DND-41 (cell line): Measurements from ENCODE around the gene ZNF391.

Experiments used
- ATAC-seq: fragments of 200-7000 bp; cut with Tn5 transposase; 3 replicates; pipeline ENCODE4 v1.9.1; 2021; ENCODE audit warnings: low read depth; ENCODE audit not compliant: insufficient read depth
- DNase-seq: peaks from one replicate; pipeline ENCODE4 v3.0.0-alpha.2; 2020
- H2AFZ ChIP-seq: 2 replicates; pipeline ENCODE4 v1.6.0; 2012; ENCODE audit warnings: low read depth, low read length
- H3K27ac ChIP-seq: 2 replicates; pipeline ENCODE4 v1.5.1; 2012; ENCODE audit warnings: low read length, inconsistent platforms
- H3K27me3 ChIP-seq: fragments of 200-600 bp; sonication (generic); 2 replicates; pipeline ENCODE4 v1.6.0; 2012; ENCODE audit warnings: low read length, mild to moderate bottlenecking, inconsistent platforms; ENCODE audit not compliant: insufficient read depth, poor library complexity
- H3K36me3 ChIP-seq: 2 replicates; pipeline ENCODE4 v1.5.1; 2012; ENCODE audit warnings: low read length, inconsistent platforms; ENCODE audit not compliant: insufficient read depth
- H3K4me1 ChIP-seq: 2 replicates; pipeline ENCODE4 v1.5.1; 2012; ENCODE audit warnings: mild to moderate bottlenecking, low read length; ENCODE audit not compliant: insufficient read depth
- H3K4me2 ChIP-seq: 2 replicates; pipeline ENCODE4 v1.6.0; 2012; ENCODE audit warnings: mild to moderate bottlenecking, moderate library complexity, low read length, inconsistent platforms; ENCODE audit not compliant: insufficient read depth
- H3K4me3 ChIP-seq, 2 experiments: fragments of 200-600 bp in 1 of 2; shearing (Covaris generic) in 1 of 2; 2 replicates each; pipeline ENCODE4 v1.5.1; 2012 to 2016; ENCODE audit warnings: inconsistent platforms in 2 of 2, low read length in 2 of 2, mild to moderate bottlenecking in 2 of 2, low read depth in 1 of 2, moderate library complexity in 1 of 2
- H3K79me2 ChIP-seq: 2 replicates; pipeline ENCODE4 v1.6.0; 2012; ENCODE audit warnings: low read length, inconsistent platforms; ENCODE audit not compliant: insufficient read depth
- H3K9ac ChIP-seq: 2 replicates; pipeline ENCODE4 v1.6.0; 2012; ENCODE audit warnings: low read depth, mild to moderate bottlenecking, inconsistent platforms, low read length, moderate library complexity
- H3K9me3 ChIP-seq: 2 replicates; pipeline ENCODE4 v1.5.1; 2012; ENCODE audit warnings: low read length, moderate library complexity, mild to moderate bottlenecking, inconsistent platforms; ENCODE audit not compliant: insufficient read depth, severe bottlenecking
- H4K20me1 ChIP-seq: 2 replicates; pipeline ENCODE4 v1.6.0; 2012; ENCODE audit warnings: low read length; ENCODE audit not compliant: insufficient read depth
- CTCF ChIP-seq: IDR thresholded peaks from 2 replicates; pipeline ENCODE4 v1.5.1; 2012; ENCODE audit warnings: borderline replicate concordance, low read length, moderate library complexity, mild to moderate bottlenecking; ENCODE audit not compliant: poor library complexity, severe bottlenecking; ENCODE audit errors: extremely low read depth
- EZH2 ChIP-seq: IDR thresholded peaks from 3 replicates; pipeline ENCODE4 v1.6.1; 2012; ENCODE audit warnings: borderline replicate concordance, low read depth, mild to moderate bottlenecking, moderate library complexity, low read length, inconsistent platforms; ENCODE audit not compliant: severe bottlenecking

The ZNF391 gene

GRCh38 chr6:27359231-27359630 is 29.3 kb upstream of the ZNF391 start:
- no peaks in the 10 kb centered on the region for H3K27me3 ChIP-seq
- H4K20me1 ChIP-seq, result no peaks in the 10 kb centered on the region
- peaks cover 10% of the 10 kb centered on the region for H3K9me3 ChIP-seq
- H3K4me2 ChIP-seq, result no peak overlapping the region
- no peak overlapping the region for H3K27ac ChIP-seq
- H3K4me3 ChIP-seq, result no peak overlapping the region
- TF ChIP-seq EZH2, result no peak
- TF ChIP-seq CTCF, result no peak
- H3K36me3 ChIP-seq, result no peaks in the 10 kb centered on the region
- no peak overlapping the region for H2AFZ ChIP-seq
- H3K79me2 ChIP-seq, result no peaks in the 10 kb centered on the region
- no peak for ATAC-seq
- H3K4me1 ChIP-seq, result no peaks in the 10 kb centered on the region
- no peak overlapping the region for H3K9ac ChIP-seq
- no peak for DNase-seq

- no peak overlapping the region for H2AFZ ChIP-seq
- no peaks in the 10 kb centered on the region for H4K20me1 ChIP-seq
- no peaks in the 10 kb centered on the region for H3K79me2 ChIP-seq
- no peak overlapping the region for H3K4me3 ChIP-seq
- ATAC-seq (no peak), DNase-seq (no peak)
- H3K27ac ChIP-seq, result no peak overlapping the region
- no peaks in the 10 kb centered on the region for H3K36me3 ChIP-seq
- TF ChIP-seq CTCF, result no peak
- TF ChIP-seq EZH2, result no peak
- H3K27me3 ChIP-seq, result no peaks in the 10 kb centered on the region
- H3K9ac ChIP-seq, result no peak overlapping the region
- H3K4me2 ChIP-seq, result no peak overlapping the region
- peaks cover 17% of the 10 kb centered on the region for H3K9me3 ChIP-seq
- no peaks in the 10 kb centered on the region for H3K4me1 ChIP-seq
Measured at GRCh38 chr6:27368202-27368601, 20.4 kb upstream of the ZNF391 start.

GRCh38 chr6:27370391-27370790 is 18.2 kb upstream of the ZNF391 start:
- Histone ChIP-seq H3K27me3 (no peaks in the 10 kb centered on the region), H3K79me2 (no peaks in the 10 kb centered on the region), H3K4me2 (no peak overlapping the region), H3K9me3 (peaks cover 17% of the 10 kb centered on the region), H3K27ac (no peak overlapping the region), H4K20me1 (no peaks in the 10 kb centered on the region), H3K4me1 (no peaks in the 10 kb centered on the region; the same call in 1 of the 2 replicates), H3K9ac (no peak overlapping the region), H3K36me3 (no peaks in the 10 kb centered on the region), H2AFZ (no peak overlapping the region), H3K4me3 (no peak overlapping the region)
- TF ChIP-seq EZH2 (no peak), CTCF (no peak)
- DNase-seq (no peak), ATAC-seq (no peak)
